ENCODE results near the gene PKD1L1. TPM values are rescaled to one million over a fixed set of nuclear protein-coding genes. Genes with fewer than 3 reads are reported as not detected.
A peak's percentile ranks its signal among the peaks of the same experiment; 100 is the strongest.

PKD1L1 gene
- polyA plus RNA-seq, 2 of the 4 experiments (the other 2 are of a cell fraction), result 0.21 TPM

GRCh38 chr7:47815867-47816266 lies 132.4 kb downstream of the PKD1L1 start:
- Histone ChIP-seq H3K4me2 (no peak overlapping the region), H3K4me1 (peaks cover 48% of the 10 kb centered on the region), H3K27ac (peak overlapping the region; percentile 79 to 90), H3K4me3 (no peak overlapping the region), H3K9me3 (no peaks in the 10 kb centered on the region)
- ATAC-seq (no peak), DNase-seq (ENCODE audit: low read depth in 1 of 2, low spot score in 1 of 2) (no peak), FAIRE-seq (no peak)
- 91% methylated on average over 9 of the region's 9 CpGs for WGBS (ENCODE audit: missing lambda C conversion rate)
- POLR2A ChIA-PET, result no interaction called here
- CTCF ChIA-PET, result interaction anchor here (1.0 to 1.8 kb wide), 2 partner anchors 50 to 56 kb away, joined by 3 to 7 read pairs; no protein-coding TSS in a partner anchor
- TF ChIP-seq CTCF (IDR thresholded peaks at IDR 0.05), result no peak
- TF ChIP-seq ELK1 (IDR thresholded peaks at IDR 0.05; ENCODE audit: low read depth, low read length), result no peak
- TF ChIP-seq TFCP2L1 (CRISPR knock-in tag; IDR thresholded peaks at IDR 0.05), result no peak
- 0 out of 2 replicates have a peak, but pooled peaks have one; percentile 3 for TF ChIP-seq MAX (IDR thresholded peaks at IDR 0.05)

GRCh38 chr7:47814905-47815613 lies 133.2 kb downstream of the PKD1L1 start:
- Histone ChIP-seq H3K4me2 (no peak overlapping the region), H3K27ac (peak overlapping the region; percentile 79 to 90), H3K4me1 (peaks cover 48% of the 10 kb centered on the region), H3K9me3 (no peaks in the 10 kb centered on the region), H3K4me3 (no peak overlapping the region)
- CTCF ChIA-PET, result interaction anchor here (1.0 to 2.0 kb wide), 5 partner anchors 10 to 549 kb away, joined by 3 to 7 read pairs (median 5); no protein-coding TSS in a partner anchor
- TF ChIP-seq ZC3H11A (IDR thresholded peaks at IDR 0.05) (no peak), NPAS2 (CRISPR knock-in tag; IDR thresholded peaks at IDR 0.05; ENCODE audit: borderline replicate concordance) (no peak), FOSB (CRISPR knock-in tag; IDR thresholded peaks at IDR 0.05) (no peak), E2F6 (IDR thresholded peaks at IDR 0.05; ENCODE audit: borderline replicate concordance, low read depth) (no peak), ZFP36 (IDR thresholded peaks at IDR 0.05; ENCODE audit: borderline replicate concordance, partially characterized antibody) (no peak), BHLHE40 (IDR thresholded peaks at IDR 0.05; ENCODE audit: low read depth, low read length) (no peak), BCL3 (IDR thresholded peaks at IDR 0.05) (no peak)
- WGBS (ENCODE audit: missing lambda C conversion rate), result 75% methylated on average over 11 of the region's 11 CpGs
- ATAC-seq (no peak), DNase-seq (ENCODE audit: low read depth in 1 of 2, low spot score in 1 of 2) (no peak), FAIRE-seq (peak; percentile 70)
- POLR2A ChIA-PET, result interaction anchor here (1.5 kb wide), 1 partner anchor 233 kb away, joined by 3 read pairs; the partner anchor contains the start of gene TNS3

GRCh38 chr7:47813620-47814260 lies 134.5 kb downstream of the PKD1L1 start:
- FAIRE-seq, result peak; percentile 56
- no peak for ATAC-seq
- Histone ChIP-seq H3K27ac (peak overlapping the region in 1 of 2 experiments; percentile 90; a peak in 3 of 6 replicates), H3K4me3 (no peak overlapping the region), H3K4me2 (no peak overlapping the region), H3K4me1 (peaks cover 39% of the 10 kb centered on the region), H3K9me3 (no peaks in the 10 kb centered on the region)
- ChIA-PET CTCF (interaction anchor here (0.9 to 2.0 kb wide), 5 partner anchors 9 to 547 kb away, joined by 3 to 7 read pairs (median 5); no protein-coding TSS in a partner anchor), POLR2A (interaction anchor here (0.5 to 1.5 kb wide), 2 partner anchors 8 to 232 kb away, joined by 3 to 11 read pairs; partner anchors contain the start of gene TNS3)
- WGBS (ENCODE audit: missing lambda C conversion rate), result 94% methylated on average over 10 of the region's 10 CpGs
- DNase-seq (ENCODE audit: low read depth in 1 of 2, low spot score in 1 of 2), result no peak
- TF ChIP-seq REST (IDR thresholded peaks at IDR 0.05), result no peak
- no peak for TF ChIP-seq E2F6 (IDR thresholded peaks at IDR 0.05; ENCODE audit: borderline replicate concordance, low read depth)
- TF ChIP-seq PHF8 (IDR thresholded peaks at IDR 0.05; ENCODE audit: borderline replicate concordance, low read depth), result no peak
- TF ChIP-seq FOXS1 (CRISPR knock-in tag; IDR thresholded peaks at IDR 0.05), result no peak
- no peak for TF ChIP-seq KDM5A (IDR thresholded peaks at IDR 0.05)
- TF ChIP-seq FOSL2 (IDR thresholded peaks at IDR 0.05), result no peak
- TF ChIP-seq FOSL2 (CRISPR knock-in tag; IDR thresholded peaks at IDR 0.05), result no peak
- no peak for TF ChIP-seq RCOR1 (IDR thresholded peaks at IDR 0.05; ENCODE audit: low read depth, low read length)
